Tongue (tissue), 2 donors: ENCODE data around the gene TPST2. TPM values are rescaled to one million over a fixed set of nuclear protein-coding genes. Genes with fewer than 3 reads are reported as not detected.

ENCODE experiments used
- DNase-seq: peaks from one replicate; pipeline ENCODE4 v3.0.0-alpha.2; 2015
- total RNA-seq: library from RNA; depleted of rRNA; stranded (reverse); fragments of >200 nt; gene quantifications from one replicate; pipeline ENCODE4 v1.2.3, GENCODE V29; 2014

TPST2 gene
- total RNA-seq, 1 donor from 2014 or later: 13.1 TPM

DNA sequence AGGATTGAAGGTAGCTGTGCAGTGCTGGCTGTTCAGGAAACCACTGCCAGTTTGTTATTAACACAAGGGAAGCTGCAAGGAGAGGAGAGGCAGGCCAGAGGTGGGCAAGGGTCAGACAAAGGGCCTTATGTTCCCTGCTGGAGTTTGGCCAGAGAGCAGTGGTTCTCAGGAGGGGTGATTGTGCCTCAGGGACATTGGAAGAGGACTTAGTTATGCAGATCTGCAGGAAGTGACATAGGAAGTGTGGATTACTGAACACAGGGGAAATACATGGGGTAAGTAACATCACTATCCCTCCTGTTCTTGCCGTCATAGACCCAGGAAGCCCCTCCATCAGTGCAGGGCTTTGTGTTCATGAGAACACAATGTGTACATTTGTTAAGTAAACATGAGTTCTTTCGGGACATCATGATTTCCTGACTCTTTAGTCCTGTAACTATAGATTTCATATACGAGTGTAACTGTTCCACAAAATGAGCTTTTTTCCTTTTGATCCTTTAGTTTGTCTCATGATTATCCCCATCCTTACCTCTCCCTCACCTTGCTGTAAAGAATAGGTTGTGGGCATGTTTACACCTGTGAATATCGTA lies 100.4 kb downstream of the TPST2 start:
- DNase-seq: no peak

DNA sequence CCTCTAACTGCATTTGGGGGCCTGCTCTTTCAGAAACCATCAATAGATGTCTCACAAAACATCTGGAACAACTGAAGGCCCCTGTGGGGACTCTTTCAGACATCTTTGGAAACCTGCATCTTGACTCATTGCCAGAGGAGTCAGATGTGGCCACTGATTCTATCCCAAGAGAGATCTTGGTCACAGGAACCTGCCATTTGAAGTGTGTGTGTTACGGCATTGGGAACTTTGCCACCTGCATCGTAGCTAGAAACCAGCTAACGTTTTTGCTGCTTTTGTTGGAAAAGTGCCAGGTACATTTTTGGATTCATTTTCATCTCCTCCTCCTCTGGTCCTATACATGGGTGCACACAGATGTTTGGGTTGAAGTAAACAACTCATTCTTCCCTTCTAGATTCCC lies 101.9 kb downstream of the TPST2 start:
- DNase-seq: no peak

DNA sequence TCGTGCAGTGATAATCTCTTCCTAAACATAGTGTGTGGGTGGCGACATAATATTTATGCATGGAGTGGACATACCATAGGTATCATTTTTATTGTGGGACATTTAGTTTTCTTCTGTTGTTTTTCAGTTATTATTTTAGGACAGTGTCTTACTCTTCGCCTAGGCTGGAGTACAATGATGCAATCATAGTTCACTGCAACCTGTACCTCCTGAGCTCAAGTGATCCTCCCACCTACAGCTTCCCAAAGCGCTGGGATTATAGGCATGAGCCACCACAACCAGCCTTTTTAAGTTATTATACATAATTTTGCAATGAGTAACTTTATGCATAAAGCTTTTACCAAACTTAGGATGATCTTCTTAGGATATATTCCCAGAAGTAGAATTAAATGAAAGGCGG lies 103.5 kb downstream of the TPST2 start:
- DNase-seq: no peak

DNA sequence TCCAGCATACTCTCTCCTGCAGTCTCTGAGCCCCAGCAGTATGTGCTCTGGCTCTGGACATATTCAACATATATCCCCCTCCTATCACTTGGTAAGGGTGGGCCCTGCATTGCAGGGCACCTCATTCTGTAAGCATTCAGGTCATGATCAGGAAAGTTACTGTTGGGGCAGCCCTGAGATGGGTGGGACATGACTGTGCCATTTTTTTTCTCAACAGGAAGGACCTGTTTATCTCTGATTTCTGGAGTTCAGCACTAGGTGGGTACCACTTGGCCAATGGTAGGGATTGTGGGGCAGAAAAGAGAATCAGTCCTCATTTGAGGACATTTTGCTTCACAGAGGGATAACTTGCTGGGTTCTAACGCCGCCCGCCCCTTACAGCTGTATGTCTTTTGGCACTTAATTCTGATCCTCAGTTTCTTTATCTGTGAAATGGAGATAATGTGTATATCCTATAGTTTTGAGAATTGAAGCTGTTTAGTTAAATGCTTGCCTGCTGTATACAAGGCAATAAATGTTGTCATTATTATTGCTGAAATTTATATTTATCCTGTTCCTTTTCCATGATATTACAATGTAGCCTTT lies 104.0 kb downstream of the TPST2 start:
- DNase-seq: no peak

DNA sequence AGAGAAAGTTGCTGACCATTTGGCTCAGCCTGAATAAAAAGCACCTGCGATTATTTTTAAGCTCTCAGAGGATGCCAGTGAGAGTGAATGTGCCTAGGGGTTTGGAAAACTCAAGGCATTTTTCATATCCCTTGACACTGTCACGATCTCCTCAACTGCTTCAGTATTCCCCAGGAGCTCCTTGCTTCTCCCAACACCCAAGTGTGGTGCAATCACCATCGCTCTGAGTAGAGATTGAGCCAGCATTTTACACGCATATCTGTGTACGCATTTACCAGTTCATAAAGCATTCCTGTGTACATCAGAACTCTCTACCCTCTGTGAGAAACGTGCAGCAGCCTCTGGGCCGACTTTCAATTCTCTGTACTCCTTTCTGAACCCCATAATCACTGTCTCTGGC lies 104.9 kb downstream of the TPST2 start:
- DNase-seq: no peak

DNA sequence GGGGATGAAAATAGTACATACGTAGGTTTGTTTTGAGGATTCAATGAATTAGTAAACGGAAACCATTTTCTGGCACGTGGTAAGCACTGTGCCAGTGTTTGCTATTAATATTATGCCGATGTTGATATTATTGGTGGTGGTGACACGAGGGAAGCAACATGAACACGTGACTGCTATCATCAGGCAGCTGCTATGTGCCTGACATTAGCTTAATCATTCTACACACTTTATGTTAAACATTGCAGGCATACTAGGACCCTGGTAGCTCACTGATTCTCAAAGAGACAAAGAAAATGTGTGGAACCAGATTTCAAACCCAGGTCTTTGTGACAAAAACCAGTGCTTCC lies 105.6 kb downstream of the TPST2 start:
- DNase-seq: no peak

DNA sequence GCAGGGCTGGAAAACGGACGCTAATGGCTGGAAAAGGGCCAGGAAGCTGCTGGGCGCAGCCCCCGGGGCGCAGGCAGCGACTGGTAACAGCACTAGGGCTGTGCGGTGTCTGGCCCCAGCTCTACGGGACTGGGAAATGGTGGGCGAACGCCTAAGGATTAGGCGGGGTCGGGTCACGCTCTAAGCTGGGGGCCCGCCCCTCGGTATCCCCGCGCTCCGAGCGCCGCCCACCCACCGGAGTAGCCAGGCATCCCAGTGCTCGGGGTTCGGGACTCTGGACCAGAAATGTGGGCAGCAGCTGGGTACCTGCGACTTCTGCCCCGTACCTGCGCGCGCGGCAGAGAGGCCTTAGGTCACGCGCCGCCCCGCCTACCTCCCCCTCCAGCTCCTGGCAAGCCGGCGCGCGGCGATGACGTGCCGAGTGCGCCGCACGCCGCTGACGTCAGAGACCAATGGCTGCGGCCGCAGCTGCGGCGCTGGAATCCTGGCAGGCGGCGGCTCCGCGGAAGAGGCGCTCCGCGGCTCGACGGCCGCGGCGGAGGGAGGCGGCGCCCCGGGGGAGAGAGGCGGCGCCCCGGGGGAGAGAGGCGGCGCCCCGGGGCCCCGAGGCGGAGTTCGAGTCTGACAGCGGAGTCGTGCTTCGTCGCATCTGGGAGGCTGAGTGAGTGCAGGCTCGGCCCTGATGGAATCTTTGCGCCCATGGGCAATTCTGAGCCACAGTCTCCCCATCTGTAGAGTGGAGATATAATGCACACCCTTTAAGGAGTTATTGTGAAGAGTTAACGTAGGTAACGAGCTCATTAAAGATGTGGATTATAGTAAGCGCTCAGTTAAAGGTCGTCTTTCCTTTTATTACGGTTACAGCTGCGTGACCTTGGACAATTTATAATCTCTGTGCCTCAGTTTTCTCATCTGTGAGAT lies 106.2 kb downstream of the TPST2 start, which contains the start of the genes HPS4 and SRRD:
Gene HPS4, minus strand, starts transcription at position 345 of the 921 bp plus-strand sequence. CDS start 2,021 bp downstream, outside the sequence.
Gene SRRD, plus strand, starts transcription at position 439 of the 921 bp plus-strand sequence. Its CDS starts 14 bp downstream, at position 453.
- peak; percentile 95 for DNase-seq

DNA sequence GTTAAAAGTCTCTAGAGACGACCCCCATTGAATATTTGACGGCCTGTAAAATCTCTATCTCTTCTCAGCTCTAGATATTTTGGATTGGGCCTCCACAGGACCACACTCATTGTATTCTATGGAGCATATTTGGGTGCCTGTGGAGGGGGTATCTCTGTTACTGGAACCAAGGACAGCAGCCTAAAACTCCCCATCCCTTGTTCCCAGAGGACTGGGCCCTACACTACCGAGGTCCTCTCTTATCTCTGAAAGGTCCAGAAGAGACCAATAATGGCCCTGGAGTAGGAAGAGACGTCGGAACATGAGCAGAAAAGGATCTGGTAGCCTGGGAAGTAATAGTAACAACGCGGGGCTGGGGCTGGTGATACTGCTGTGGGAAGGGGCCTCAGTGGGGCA lies 106.9 kb downstream of the TPST2 start:
- DNase-seq: no peak

DNA sequence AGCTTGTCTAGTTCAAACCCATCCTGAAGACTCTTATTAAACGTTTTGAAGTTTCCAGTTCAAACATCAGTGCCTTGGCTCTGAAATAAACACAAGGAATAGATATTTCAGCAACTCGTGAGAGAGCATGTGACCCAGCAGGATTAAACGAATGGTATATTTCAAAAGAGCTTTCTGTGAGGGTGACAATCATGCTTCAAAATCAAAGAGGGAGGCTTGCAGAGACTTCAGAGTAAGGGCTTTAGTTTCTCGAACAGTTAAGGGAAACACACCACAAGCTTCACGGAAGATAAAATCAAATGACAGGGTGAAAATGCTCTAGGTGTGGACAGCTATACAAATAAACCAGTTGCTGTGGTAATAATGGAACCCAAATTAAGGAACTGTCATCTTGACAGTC lies 107.8 kb downstream of the TPST2 start:
- no peak for DNase-seq

DNA sequence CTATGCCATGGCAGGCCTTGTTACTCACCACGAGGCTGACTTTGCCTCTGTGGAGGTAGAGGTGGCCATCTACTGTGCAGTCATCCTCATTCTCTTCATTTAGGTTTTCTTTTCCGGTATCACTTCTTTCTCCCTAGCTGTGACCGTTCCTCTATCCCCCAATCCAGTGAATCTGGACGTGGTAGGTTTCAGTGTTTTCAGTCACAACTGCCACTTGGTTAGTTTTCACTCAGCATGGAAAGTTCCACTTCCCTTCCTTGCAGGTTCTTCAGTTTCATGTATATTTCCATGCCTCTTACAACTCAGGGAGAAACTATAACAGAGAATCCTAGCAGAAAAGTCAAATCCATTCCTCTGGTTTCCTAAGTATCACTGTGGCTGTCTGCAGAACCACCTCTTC lies 108.2 kb downstream of the TPST2 start:
- DNase-seq: no peak

DNA sequence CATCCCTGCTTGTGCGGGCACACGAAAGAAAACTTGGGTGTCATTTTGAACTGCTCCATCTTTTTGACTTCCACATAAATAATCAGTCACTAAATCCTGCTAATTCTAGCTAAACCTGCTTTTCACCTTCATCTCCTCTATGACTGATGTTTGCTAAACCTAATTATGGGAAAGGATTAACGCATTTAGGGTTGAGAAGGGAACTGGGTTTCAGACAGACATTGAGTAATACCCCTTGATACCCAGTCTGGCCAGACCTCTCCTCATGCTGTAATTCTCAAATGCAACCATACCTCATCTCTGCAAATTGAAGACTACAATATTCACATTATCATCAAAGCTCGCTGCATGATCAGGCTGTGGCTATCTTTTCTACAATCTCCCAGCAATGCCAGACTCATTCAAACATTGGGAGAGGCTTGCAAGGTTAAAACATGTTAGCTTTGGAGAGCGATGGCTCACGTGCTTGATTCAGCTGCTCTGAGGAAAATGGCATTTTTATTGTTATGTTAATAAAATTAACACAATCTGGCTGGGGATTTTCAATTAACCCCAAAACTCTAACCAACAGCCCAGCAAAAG lies 108.7 kb downstream of the TPST2 start:
- no peak for DNase-seq

DNA sequence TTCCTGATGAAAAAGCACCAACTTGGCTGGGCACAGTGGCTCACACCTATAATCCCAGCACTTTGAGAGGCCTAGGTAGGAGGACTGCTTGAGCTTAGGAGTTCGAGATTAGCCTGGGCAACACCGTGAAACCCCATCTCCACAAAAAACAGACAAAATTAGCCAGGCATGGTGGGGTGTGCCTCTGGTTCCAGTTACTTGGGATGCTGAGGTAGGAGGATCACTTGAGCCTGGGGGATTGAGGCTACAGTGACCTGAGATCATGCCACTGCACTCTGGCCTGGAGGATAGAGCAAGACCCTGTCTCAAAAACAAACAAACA lies 109.4 kb downstream of the TPST2 start:
- no peak for DNase-seq

DNA sequence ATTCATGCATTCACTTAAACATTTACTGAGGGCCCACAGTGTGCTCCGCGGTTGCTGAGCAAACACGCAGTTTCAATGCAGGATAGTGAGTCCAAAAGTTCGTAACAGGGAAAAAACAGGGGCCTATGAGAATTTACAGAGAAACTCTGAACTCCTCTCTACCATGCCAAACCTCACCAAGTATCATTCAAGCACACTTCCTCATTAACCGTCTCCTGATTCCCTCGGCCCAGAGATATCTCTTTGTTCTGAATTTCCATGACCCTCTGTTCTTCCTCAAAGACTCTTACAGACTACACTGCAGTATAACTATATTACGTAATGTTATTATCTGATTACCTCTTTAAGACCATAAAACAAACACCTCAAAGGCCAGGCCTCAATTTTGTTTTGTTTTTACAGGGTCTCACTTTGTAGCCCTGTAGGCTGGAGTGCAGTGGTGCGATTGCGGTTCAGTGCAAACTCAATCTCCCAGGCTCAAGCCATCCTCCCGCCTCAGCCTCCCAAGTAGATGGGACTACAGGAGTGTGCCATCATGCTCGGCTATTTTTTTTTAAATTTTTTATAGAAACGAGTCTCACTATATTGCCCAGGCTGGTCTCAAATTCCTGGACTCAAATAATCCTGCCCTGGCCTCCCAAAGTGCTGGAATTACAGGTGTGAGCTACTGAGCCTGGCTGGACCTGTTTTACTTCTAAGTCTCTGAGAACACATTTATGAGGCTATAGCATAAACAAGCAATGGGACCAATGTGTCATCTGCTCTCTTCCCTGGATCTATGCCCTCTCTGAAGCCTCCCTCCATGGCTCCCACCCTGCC lies 109.9 kb downstream of the TPST2 start:
- no peak for DNase-seq

DNA sequence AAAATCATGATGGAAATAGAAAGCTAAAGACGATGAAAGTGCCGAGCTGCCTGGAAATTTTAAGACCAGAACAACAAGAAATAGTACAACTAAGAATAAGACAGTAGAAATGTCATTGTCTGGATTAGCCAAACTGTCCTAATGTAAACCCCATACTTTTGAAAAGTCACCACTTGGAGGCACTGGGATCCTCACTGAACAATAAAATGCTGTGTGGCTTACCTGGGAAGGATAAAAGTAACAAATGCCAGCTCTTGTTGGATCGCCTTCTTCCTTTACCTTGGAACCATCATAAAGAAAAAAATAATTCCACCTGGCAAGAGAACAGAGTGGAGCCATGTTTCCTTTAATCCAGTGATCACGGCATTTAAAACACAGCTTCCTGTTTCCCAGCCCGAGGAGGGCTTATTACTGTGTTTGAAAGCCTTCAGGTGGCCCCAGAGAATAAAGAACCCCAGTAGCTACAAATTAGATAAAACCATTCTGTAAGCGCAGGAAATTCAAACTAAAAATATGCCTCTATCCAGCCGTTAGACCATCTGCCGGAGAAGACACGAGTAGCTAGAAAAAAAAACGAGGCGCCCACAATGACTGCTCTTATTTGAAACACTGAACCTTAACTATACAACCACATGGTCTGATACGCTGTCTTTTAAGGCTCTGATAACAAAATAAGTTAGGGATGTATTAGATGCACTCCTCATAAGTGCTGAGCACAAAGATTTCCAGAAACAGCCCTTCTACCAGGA lies 110.7 kb downstream of the TPST2 start:
- no peak for DNase-seq

DNA sequence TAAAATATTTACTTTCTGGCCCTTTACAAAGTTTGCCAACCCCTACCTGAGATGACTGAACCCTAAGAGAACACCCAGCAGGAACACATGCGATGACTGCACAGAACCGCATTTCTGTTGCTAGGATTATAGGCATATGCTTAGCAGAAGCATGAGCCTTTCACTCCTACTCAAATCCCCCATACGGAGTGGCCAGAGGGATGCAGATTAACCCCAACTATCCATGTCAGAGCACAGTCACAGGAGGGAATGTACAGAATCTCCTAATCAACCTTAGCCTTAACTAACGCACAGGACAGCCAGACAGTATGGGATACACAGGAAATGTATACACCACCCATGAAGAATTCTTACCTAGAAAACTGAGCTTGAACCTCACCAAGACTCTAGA lies 112.6 kb downstream of the TPST2 start:
- no peak for DNase-seq

DNA sequence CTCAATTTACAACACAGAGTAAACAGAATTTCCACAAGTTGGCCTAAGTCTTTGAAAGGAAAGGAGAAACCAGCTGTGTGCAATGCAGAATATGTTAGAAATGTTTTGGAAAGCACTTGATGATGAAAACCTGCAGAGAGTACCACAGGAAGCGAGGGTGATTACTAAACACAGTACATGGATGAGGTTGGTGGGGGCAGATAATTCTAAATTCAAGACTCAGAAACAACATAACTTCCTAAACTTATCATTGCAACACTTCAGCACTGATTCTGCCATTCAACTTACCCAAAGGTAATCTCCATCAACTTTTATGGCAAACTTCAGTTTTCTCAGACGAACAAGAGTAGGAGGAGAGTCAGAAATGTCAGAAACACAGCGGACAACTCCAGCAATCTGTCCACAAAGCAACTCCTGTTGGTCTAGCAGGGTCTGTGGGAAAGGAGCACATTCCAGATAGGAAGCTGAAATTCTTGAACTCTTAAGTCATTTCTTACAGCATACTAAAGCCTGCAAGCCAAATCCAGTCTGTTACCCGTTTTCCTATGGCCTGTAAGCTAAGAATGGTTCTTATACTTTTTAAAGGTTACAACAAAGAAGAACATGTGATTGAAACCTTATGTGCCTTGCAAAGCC lies 113.1 kb downstream of the TPST2 start:
- DNase-seq: no peak

DNA sequence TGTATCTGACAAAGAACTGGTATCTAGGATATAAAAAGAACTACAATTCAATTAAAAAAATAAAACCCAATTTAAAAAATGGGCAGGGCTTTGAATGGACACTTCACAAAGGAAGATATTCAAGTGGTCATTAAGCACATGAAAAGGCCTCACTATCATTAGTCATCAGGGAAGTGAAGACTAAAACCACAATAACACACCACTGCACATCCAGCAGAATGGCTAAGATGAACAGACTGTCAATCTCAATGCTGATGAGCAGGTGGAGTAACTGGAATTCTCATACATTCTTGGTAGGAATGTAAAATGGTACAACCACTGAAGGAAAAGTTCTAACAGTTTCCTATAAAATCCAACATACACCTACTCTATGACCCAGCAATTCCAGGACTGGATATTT lies 115.2 kb downstream of the TPST2 start:
- no peak for DNase-seq
